Sigmoid colon (tissue), 7 donors: ENCODE measurements around the gene DDX60. TPM values are rescaled to one million over a fixed set of nuclear protein-coding genes. Genes with fewer than 3 reads are reported as not detected.
A peak's percentile ranks its signal among the peaks of the same experiment; 100 is the strongest.

ENCODE experiments used
- DNase-seq: peaks from one replicate; pipeline ENCODE4 v3.0.0-alpha.2; 2019
- H3K27ac ChIP-seq, 4 donors: fragments of 200-600 bp; sonication (generic); one replicate each; pipeline ENCODE4 v1.5.1; 2016 to 2019; ENCODE audit warnings: mild to moderate bottlenecking in 1 of 4
- H3K27me3 ChIP-seq, 3 donors: fragments of 200-600 bp; sonication (generic); one replicate each; pipeline ENCODE4 v1.5.1; 2019; ENCODE audit warnings: mild to moderate bottlenecking in 1 of 3
- H3K36me3 ChIP-seq, 4 donors: fragments of 200-600 bp; sonication (generic); one replicate each; pipeline ENCODE4 v1.5.1; 2016 to 2019
- H3K4me1 ChIP-seq, 4 donors: fragments of 200-600 bp; sonication (generic); one replicate each; pipeline ENCODE4 v1.5.1; 2017 to 2019
- H3K4me3 ChIP-seq, 4 donors: fragments of 200-600 bp; sonication (generic); one replicate each; pipeline ENCODE4 v1.5.1; 2017 to 2019; ENCODE audit warnings: mild to moderate bottlenecking in 2 of 4, moderate library complexity in 1 of 4
- H3K9me3 ChIP-seq, 4 donors: fragments of 200-600 bp in 3 of 4; sonication (generic) in 3 of 4; one replicate each; pipeline versions ENCODE4 v1.5.1 to v1.6.1; 2013 to 2019
- CTCF ChIP-seq, 4 experiments: fragments of 450-650 bp in 3 of 4; fragments of 200-600 bp in 1 of 4; IDR thresholded peaks; one replicate each; pipeline ENCODE4 v1.5.1; 2016 to 2019; ENCODE audit warnings: antibody characterized with exemption in 4 of 4, mild to moderate bottlenecking in 3 of 4, moderate library complexity in 2 of 4
- EP300 ChIP-seq, 4 donors: sonication (generic); formaldehyde crosslinking; IDR thresholded peaks; one replicate each; pipeline ENCODE4 v1.6.1; 2017; ENCODE audit warnings: antibody characterized with exemption in 4 of 4
- POLR2A ChIP-seq, 2 donors: fragments of 450-650 bp; IDR thresholded peaks; one replicate each; pipeline ENCODE4 v1.6.1; 2016; ENCODE audit warnings: antibody characterized with exemption in 2 of 2, mild to moderate bottlenecking in 2 of 2, moderate library complexity in 2 of 2
- POLR2AphosphoS5 ChIP-seq, 4 donors: sonication (generic); formaldehyde crosslinking; IDR thresholded peaks; one replicate each; pipeline ENCODE4 v1.6.1; 2017; ENCODE audit warnings: antibody characterized with exemption in 4 of 4
- WGBS, 2 donors: extraction: QIAGEN DNeasy Blood & Tissue Kit; methylation state at CpG; one replicate each; pipeline ENCODE4 v1.1.7; 2013; 5-methylcytosine and 5-hydroxymethylcytosine counted together
- intact Hi-C: fragments of 100-400 bp; cut with DNase I; formaldehyde crosslinking; loops from one replicate; pipeline ENCODE4 v1.15.1; 2023
- polyA plus RNA-seq, 3 donors: library from polyadenylated mRNA; stranded (reverse); fragments of 200-250 nt; gene quantifications; one replicate each; pipeline ENCODE4 v1.2.3, GENCODE V29; 2013
- total RNA-seq, 4 donors: library from RNA; depleted of rRNA; stranded (reverse); fragments of >200 nt; gene quantifications; one replicate each; pipeline ENCODE4 v1.1.0, GENCODE V29; 2016
- donor health status: healthy with polysubstance abuse.
- donor health status: Bipolar disorder and iron deficiency.
- donor health status: healthy.

DDX60 gene
- total RNA-seq (10 to 100 TPM in 3 of 4 donors, 1 to 10 TPM in 1; 7.2 to 20.0 (median 13.7) TPM), polyA plus RNA-seq (10 to 100 TPM; 32.4 to 98.5 (median 40.8) TPM)

DNA sequence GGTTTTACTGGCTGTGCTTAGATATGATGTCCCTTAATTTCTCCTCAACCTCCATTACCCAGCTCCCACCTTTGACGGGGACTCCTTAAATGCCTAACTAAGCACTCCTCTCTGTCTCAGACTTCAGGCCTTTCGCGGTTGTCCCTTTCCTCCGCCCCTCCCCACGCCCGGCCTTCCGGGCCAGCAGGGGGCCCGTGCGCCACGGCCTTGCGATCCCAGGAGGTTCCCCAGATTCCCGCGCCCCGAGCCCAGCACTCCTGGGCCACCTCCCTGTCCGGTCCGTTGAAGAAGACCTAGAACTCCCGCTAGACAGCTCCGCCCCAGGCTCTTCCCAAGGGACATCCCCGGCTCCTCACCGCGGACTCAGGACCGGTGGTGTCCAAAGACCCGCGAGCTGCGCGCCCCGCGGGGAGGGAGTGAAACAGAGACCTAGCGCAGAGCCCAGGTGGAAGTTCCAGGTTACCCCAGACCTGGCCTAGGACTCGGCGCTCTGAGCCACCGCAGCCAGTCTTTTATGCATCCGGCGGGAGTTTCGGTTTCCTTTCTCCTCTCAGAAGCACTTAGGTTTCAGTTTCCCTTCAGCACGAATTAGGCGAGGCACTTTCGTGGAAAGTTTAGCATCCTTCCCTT, at the start of gene DDX60:
TSS of gene DDX60 (minus strand) at position 487 of the 630 bp plus-strand sequence. CDS start 7,493 bp downstream, outside the sequence.
- WGBS, 2 donors = 0 to 1% methylated on average over 38 of the region's 38 CpGs
- Histone ChIP-seq H3K9me3 (no peaks in the 10 kb centered on the region), H3K4me3 (peak within 1 kb of the TSS; percentile 69 to 84 (median 80)), H3K4me1 (peaks cover 0 to 15% (median 10%) of the 10 kb centered on the region in 4 donors), H3K27ac (peak within 1 kb of the TSS; percentile 89 to 93 (median 92)), H3K27me3 (no peaks in the 10 kb centered on the region), H3K36me3 (no peaks in the 10 kb centered on the region)
- DNase-seq = peak; percentile 85
- intact Hi-C loops = loop anchor here (2.0 kb wide), 2 partner anchors 90 to 162 kb away; partner anchors contain the start of gene DDX60L
- TF ChIP-seq POLR2AphosphoS5 (IDR thresholded peaks at IDR 0.05) (peak; percentile 38 to 78 (median 71)), EP300 (IDR thresholded peaks at IDR 0.05) (no peak), POLR2A (IDR thresholded peaks at IDR 0.05) (peak in 1 of 2 donors; percentile 63), CTCF (IDR thresholded peaks at IDR 0.05) (peak; percentile 33 to 63 (median 42))

DNA sequence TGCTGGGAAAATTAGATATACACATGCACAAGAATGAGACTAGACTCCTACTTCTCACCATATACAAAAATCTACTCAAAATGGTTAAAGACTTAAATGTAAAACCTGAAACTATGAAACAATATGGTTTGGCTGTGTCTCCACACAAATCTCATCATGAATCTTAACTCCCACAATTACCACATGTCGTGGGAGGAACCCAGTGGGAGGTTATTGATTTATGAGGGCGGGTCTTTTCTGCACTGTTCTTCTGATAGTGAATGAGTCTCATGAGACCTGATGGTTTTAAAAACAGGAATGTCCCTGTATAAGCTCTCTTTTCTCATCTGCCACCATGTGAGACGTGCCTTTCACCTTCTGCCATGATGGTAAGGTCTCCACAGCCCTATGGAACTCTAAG, 48.5 kb upstream of the DDX60 start:
- 95 to 96% methylated on average over 3 of the region's 3 CpGs for WGBS, 2 donors
- no peaks in the 10 kb centered on the region for H3K9me3 ChIP-seq
- TF ChIP-seq POLR2AphosphoS5 (IDR thresholded peaks at IDR 0.05) (no peak), CTCF (IDR thresholded peaks at IDR 0.05) (no peak), POLR2A (IDR thresholded peaks at IDR 0.05) (no peak), EP300 (IDR thresholded peaks at IDR 0.05) (no peak)
- no peak overlapping the region for H3K4me3 ChIP-seq
- H3K36me3 ChIP-seq = peaks cover 0 to 20% (median 0%) of the 10 kb centered on the region in 4 donors
- no peak overlapping the region for H3K27ac ChIP-seq
- no peaks in the 10 kb centered on the region for H3K4me1 ChIP-seq
- no peaks in the 10 kb centered on the region for H3K27me3 ChIP-seq
- intact Hi-C loops = no loop called here
- no peak for DNase-seq

DNA sequence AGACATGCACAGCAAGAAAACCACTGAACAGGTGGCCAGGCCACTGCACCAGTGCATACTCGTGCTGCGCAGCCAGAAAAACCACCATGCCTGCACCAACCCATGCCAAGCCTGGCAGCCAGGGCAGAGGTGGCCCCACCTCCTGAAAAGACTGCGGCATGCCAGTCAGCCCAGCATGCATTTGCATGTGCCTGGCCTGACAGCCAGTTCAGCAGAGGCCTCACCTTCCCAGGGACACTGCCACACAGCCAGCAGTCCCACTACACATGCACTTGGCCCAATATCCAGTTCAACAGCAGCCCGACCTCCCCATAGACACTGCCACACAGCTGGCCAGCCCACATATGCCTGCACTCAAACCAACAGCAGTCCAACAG, 43.5 kb upstream of the DDX60 start:
- no peaks in the 10 kb centered on the region for H3K27me3 ChIP-seq
- DNase-seq = no peak
- H3K36me3 ChIP-seq = peaks cover 0 to 35% (median 3%) of the 10 kb centered on the region in 4 donors
- H3K4me3 ChIP-seq = no peak overlapping the region
- 73% methylated on average over 4 of the region's 4 CpGs for WGBS, 2 donors
- no peaks in the 10 kb centered on the region for H3K4me1 ChIP-seq
- no peaks in the 10 kb centered on the region for H3K9me3 ChIP-seq
- intact Hi-C loops = no loop called here
- TF ChIP-seq POLR2A (IDR thresholded peaks at IDR 0.05) (no peak), CTCF (IDR thresholded peaks at IDR 0.05) (no peak), POLR2AphosphoS5 (IDR thresholded peaks at IDR 0.05) (no peak), EP300 (IDR thresholded peaks at IDR 0.05) (no peak)
- no peak overlapping the region for H3K27ac ChIP-seq

GRCh38 chr4:168361365-168362024, 42.9 kb upstream of the DDX60 start:
- Histone ChIP-seq H3K4me1 (no peaks in the 10 kb centered on the region), H3K9me3 (no peaks in the 10 kb centered on the region), H3K27me3 (no peaks in the 10 kb centered on the region), H3K27ac (no peak overlapping the region), H3K4me3 (no peak overlapping the region), H3K36me3 (peaks cover 0 to 31% (median 4%) of the 10 kb centered on the region in 4 donors)
- intact Hi-C loops = no loop called here
- 92 to 97% methylated on average over 2 of the region's 2 CpGs for WGBS, 2 donors
- TF ChIP-seq EP300 (IDR thresholded peaks at IDR 0.05) = no peak
- no peak for TF ChIP-seq POLR2A (IDR thresholded peaks at IDR 0.05)
- no peak for TF ChIP-seq CTCF (IDR thresholded peaks at IDR 0.05)
- no peak for TF ChIP-seq POLR2AphosphoS5 (IDR thresholded peaks at IDR 0.05)
- no peak for DNase-seq
